GM04504 (cell line): ENCODE results near the gene PKP4.

ENCODE experiments used
- DNase-seq: peaks from one replicate; pipeline ENCODE4 v3.0.0-alpha.2; 2012; ENCODE audit warnings: low read depth

The PKP4 gene

DNA sequence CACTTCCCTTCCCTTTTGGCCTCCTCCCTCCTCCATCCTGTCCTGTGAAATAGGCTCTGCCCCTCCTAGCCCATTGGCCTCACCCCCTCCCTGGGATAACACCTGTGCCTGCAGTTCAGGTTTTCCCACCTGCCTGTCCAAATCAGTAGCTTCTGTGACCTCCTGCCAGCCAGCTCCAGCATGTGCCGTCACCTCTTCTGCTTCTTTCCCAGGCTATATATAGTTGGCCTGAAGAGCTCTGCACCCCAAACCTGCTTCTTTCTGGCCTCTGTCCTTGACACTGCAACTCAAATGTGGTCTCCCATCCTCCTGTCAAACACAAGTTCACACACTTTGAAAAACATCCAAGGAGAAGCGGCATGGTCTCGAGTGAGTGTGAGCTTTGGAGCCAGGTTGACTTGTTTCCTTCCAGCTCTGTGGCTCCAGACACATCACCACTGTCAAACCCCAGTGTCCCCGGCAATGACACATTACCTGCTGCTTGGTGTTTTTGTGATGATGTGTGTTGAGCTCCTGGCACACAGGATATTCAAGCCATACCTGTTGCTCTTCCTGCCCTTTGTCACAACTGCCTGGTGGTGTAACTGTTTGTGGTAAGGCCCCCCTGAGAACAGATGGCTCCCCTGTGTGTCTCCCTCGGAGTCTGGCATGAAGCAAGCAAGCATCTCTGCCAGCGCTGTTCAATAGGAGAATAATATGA lies 194.8 kb downstream of the PKP4 start:
- no peak for DNase-seq

DNA sequence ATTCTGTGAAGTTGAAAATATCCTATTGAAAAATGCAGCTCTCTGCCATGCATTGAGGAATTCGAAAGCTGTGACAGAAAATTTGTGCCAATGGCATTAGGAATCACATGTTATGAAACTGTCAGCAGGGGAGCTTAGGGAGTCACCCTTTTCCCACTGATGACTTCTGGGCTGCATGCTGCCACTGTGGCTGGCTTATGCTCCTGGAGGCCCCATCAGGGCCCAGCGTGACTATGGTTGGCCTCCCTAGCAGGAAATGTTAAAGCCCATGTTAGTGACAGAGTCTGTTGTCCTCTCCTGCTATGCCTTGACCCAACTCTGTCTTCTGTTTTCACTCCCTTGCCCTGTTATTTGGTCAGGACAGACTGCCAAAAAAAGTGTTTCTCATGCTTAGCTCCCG lies 198.9 kb downstream of the PKP4 start:
- DNase-seq: no peak

DNA sequence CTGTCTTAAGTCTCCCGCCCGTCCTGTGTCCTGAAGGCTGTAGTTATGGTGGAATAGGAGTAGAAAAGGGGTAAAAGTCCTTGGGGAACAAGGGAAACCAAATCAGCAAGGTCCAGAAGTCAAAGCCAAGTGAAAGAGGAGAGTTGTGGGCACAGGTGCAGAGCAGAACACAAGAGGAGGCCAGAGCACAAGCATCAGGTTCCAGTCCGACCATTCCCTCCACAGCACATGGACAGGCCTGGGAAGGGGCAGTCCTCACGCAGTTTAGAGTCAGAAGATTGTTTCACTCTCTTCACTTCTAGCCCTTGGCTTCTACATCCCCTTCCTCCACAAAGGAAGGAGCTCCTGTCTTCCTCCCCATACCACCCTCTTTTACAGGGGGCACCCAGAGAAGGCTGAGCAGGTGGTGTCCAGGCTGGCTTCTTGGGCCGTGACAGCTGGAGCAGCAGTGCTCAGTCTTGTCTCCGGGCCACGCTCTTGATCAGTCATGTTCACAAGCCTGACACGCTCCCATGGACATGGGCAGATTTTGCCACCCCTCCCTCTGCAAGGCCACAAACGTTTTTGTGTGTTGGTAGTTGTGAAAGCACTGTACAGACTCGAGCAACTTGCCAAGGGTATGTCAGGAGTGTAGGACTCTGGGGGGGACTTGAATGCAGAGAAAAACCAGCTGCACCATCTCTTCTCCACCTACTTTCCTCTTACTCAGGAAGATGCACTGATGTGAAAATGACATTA lies 199.9 kb downstream of the PKP4 start:
- no peak for DNase-seq

DNA sequence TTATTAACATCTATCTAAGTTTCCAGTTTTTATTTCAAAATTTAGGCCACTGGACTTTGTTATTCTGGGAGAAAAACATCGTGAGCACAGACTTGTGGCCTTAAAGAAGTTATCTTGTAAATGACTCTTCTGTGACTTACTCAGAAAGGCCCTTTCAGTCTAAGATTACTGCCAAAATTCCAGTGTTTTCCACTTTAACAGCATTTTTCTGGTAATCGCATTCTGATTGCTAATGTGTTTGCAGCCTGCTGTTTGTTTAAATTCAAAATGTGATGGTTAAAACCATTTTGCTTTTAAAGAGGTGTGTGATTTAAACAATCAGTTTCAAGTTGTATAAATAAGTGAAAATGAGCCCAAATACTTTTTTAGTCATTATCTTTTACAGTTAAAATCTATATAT lies 201.6 kb downstream of the PKP4 start:
- DNase-seq: no peak

DNA sequence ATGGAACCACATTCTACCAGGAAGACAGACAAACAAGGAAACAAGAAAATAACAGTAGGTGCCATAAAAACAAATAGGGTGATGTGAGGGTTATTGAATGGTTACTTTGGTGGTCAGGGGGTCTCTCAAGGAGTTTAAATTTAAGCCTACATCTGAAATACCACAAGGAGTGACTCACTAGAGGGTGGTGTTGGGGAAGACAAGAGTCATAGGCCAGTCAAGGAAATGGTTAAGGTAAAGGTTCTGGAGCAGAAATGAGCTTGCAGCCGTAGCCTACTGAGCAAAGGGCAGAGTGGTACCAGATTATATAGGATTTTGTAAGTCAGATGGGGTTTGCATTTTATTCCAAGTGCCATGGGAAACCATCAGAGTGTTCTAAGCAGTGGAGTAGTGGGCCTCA lies 202.7 kb downstream of the PKP4 start:
- no peak for DNase-seq

DNA sequence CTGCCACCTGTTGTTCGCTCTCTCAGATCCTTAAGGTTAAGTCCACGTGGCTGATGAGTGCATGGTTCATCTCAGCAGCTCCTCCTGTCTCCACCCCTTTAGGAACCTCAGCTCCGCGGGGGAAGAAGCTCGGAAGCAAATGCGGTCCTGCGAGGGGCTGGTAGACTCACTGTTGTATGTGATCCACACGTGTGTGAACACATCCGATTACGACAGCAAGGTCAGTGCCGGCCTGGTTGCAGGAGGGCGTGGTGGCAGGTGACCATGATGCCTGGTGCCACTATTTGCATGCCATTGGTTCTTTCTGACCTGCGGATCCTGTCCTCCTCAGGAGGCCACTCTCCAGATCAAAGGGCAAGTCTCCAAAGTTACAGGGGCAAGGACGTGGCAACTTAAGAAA lies 204.5 kb downstream of the PKP4 start:
- DNase-seq: no peak

DNA sequence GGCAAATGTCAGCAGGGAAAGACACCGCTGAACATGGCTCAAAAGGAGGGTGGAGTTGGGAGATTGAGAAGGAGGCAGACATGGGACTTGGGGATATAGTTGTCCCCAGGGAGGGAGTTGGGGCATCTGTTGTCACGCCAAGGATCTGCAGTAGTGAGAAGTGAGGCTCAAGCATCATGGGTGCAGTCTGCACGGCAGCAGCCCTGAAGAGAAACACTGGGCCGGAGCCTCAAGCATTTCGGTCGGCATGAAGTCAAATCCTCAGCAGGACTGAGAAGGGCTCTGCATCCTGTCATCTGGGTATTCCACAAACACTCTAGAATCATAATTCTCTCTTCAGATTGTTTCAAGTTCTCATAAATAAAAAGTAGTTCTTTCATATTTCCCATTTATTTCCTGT lies 205.7 kb downstream of the PKP4 start:
- no peak for DNase-seq

DNA sequence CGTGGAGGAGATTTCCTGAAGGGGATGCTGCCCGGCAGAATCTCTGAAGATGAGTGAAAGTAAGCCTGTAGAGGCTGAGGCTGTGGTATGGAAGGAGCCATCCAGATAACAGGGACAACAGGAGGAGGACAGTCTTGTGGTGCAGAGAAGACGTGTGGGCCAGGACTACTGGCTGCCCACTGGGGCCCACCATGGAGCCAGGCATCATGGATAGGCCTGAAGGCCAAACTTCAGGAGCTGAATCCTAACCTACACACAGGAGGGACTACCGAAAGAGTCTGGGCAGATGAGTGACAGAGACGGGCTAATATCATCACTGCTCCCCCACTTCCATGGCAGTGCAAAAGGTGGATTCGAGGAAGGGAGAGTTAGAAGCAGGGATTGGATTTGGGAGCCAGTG lies 207.0 kb downstream of the PKP4 start:
- DNase-seq: no peak

DNA sequence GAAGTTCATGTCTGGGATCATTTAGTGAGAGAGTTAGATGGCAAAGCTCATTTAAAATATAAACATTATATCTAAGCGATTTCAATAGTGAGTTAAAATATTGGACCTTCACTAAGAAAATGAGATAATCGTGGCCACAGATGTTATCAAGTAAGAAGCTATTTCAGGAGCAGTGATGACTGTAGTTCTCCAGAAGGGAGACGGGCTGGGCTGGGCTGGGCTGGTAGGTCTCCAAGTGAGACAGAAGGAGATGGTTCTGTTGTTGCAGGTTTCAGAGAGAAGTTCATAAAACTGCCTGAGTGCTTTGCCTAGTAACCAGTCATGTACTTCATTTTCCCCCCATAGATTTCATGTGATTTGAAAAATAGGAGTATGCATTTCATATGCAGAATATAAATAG lies 208.2 kb downstream of the PKP4 start:
- no peak for DNase-seq

DNA sequence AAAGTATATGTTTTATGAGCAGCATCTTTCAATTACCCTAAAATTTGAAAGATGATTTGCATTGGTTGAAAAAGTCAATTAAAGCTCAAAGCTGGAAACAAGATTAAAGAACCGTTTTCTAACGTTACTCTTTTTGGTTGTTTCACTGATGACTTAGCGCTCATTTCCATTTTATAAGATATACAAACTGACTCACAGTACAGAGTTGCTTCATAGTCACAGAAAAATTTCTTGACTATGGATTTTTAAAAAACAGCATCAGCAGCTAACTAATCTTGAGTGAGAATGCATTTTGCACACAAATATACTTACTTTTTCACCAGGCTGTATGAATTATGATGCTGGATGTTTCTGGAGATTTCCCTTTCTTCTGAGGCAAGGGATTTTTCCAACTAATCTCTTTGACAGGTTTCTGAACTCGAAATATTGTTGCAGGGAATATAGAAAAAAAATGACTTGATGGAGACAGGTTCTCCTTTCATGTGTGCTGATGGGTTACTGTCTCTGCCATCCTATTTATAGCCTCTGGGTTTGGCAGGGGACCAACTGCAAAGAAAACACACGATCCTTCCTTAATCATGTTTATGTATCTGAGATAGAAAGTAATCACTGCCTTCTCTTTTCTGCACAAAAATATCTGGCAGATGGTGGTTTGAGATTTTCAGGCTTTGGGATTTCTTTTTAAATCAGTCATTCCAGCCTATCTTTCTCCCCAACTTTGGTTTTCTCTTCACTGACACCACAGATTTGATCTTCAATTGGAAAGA lies 209.0 kb downstream of the PKP4 start:
- no peak for DNase-seq

DNA sequence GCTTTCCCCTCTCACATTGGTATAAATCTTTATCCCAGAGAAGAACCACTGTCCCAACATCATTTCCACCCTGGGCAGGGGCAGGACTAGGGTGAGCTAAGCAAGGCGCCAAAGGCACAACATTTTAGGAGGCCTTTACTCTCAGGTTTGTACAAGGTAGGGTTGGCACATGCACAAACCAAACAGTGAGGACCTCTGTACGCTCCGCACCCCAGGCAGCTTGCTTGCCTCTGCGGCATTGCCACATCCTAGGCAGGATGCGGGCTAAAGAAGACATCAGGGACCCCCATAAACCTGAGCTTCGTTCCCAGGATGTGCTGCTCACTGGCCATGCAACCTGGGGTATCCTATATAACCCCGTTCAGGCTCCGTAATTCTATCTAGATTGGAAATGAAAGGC lies 210.2 kb downstream of the PKP4 start:
- DNase-seq: no peak

DNA sequence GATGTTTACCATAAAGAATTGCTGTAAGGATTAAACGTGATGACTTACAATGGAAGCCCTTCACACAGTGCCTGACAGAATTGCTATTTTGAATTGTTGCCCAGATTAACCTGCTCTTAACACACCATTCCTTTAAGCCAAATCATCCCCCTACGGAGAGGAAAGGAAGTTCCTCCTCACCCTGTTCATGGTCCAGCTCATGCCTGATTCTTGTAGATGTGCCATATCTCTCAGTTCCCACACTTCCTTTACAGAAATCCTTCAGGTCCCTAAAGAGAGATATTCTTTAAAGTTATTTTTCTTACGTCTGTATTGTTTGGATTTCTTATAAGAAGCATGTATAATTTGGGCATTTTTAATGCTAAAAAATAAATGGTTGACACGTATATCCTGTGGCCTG lies 210.8 kb downstream of the PKP4 start:
- DNase-seq: no peak

DNA sequence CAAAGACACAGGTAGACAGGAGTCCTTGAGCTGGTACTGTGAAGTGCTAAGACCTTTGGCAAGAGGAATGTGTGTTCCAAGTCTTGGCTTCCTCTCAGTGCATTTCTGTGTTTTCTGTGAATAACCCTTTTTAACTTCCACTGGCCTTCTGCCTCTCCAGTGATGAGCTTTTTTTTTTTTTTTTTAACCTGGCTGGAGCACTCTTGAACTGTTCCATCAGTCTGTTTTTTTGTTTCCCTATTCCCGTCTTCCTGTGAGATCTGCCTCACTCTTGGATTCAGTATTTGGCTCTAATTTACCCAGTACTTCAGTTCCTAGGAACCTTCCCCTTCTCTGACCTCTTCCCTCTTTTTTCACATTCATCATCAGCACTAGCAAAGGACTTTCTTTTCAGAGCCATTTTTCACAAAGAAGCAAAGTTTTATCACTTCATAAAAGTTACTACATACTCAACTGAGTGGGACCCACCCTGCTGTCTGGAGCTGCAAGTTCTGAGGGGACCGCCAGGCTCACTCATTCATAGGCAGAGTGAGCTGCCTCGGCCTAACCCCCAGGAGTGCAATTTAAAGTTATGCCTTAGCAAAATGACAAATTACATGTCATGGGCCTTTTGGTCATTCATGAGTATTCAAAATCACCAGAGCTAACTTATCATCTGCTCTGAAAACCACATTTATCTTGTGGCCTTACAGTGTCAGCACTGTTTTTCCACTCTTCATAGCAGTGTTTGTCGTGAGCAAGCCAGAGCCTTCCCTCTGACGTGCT lies 211.4 kb downstream of the PKP4 start:
- DNase-seq: no peak

DNA sequence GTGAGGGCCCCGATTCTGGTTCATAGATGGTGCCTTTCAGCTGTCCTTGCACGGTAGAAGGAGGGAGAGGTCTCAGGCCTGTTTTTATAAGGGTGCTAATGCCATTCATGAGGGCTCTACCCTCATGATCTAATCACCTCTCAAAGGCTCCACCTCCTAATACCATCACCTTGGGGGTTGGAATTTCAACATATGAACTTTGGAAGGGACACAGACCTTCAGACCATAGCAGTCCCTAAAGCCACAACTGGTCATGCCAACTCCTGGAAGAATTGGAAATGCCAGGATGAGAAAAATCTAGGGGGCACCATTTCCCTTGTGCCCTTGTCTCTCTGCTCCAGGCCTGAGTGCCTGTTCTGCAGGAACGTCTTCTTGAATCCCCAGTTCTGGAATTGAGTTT lies 213.5 kb downstream of the PKP4 start:
- DNase-seq: no peak

DNA sequence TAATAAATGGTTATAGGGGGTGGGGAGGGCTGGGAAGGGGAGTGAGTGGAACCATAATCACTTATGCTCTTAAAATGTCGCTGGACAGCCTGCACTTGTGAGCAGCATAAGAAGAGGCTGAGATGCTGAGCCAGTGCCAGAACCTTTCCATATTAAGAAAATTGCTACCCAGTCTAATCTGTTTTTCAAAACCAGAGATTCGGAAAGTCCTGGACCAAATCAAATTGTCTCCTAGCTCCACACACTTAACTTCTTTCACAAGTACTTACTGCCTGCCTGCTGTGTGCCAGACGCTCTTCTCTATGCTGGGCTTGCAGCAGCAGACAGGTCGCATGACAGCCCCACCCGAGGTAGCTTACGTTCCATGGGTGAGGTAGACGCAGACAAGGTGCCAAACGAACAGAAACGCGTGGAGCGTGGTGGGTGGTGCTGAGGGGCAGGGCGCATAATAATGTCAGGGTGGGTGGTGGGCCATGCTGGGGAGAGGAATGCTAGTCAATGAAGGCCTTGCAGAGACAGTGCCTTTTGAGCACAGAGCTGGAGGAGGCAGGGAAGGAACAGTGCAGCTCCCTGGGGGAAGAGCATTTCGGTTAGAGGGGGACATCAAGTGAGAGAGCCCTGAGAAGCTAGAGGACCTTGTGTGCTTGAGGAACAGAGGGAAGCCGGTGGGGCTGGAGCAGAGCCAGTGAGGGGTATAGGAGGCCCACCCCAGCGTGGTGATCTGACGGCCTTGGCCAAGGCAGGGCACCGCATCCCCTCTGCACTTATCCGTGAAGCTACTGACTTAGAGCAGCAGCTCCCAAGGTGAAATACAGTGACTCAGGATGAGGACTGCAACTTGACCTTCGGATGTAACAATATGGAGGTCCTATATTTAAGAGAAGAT lies 214.9 kb downstream of the PKP4 start:
- DNase-seq: no peak

DNA sequence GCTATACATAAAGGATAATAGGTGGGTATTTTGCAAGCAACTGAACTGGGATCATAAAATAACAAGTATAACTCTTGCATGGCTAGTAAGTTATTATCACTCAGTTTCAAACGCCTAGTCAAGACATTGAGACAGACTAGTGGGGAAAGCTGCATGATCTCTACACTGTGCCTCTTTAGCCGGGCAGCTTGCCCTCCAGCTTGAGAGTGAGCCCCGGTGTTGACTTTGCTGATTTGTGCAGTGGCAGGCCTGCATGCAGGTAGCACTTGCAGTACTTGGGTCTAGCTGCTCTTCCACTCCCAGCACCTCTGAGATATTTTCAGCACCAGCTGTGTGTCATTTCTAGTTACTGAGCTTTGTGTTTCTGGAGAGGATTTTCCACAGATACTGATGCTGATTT lies 219.5 kb downstream of the PKP4 start:
- DNase-seq: no peak

DNA sequence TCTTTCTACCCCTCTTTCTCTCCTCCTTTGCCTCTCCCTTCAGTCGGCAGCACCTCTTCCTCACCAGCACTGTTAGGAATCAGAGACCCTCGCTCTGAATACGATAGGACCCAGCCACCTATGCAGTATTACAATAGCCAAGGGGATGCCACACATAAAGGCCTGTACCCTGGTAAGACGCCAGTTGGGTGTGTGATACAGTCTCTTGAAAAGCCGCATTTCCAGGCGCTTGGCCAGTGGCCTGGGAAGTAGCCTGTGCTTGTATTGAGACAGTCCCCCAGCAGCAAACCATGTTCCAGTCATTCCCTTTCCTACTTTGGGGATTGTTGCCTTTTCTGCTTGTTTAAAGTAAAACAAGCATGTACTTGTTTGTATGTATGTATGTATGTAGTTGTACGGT lies 219.9 kb downstream of the PKP4 start:
- no peak for DNase-seq

DNA sequence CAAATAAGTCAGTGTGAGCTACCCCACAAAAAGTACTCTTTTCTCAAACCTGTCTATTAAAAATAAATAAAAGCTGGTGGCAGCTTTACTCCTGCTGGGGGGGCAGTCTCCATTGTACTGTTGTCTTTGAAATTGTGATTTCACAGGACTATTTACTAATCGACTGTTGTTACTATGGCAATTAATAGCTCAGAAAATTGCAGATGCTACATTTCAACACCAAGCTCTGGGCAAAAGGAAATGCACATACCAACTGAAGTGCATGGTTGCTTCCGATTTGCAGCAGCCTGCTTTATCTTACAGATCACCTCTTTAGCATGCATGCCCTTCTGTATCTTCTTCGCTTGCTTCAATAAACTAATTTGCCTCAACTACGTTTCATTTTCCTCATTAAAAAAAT lies 220.8 kb downstream of the PKP4 start:
- no peak for DNase-seq

DNA sequence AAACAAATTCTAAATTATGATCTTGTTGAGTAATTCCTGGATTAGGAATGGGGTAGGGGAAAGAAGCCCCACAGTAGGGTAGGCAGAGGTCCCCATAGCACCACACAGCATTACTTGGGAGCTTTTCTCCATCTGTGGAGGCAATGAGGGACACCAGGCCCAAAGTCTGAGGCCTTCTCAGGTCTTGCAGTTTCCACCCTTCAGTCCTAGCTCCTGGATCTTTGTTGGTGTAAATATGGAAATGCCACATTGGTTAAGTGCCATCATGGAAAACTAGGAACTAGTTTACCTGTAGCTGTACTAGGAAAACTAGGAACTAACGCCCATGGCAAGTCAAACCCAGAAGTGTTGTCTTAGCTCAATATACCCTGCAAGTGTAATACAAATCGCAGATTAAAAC lies 225.1 kb downstream of the PKP4 start:
- no peak for DNase-seq

DNA sequence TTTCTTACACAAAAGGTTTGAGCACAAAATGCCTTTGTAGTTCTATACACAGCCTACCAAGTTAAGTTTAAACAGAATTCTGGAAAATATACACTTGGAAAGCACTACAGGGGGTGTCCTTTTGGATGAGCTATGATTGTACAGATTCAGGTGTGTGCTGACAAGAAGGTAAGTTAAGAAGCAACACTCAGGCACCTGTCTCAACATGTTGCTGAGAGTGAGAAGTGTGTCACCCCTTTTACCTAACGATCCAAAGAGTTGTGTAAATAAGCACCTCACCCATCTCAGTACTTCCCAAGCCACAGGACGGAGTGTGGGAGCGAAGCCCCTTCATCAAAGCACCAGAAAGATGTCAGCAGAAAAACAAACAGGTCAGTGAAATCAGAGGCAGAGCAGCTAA lies 228.9 kb downstream of the PKP4 start:
- DNase-seq: no peak

DNA sequence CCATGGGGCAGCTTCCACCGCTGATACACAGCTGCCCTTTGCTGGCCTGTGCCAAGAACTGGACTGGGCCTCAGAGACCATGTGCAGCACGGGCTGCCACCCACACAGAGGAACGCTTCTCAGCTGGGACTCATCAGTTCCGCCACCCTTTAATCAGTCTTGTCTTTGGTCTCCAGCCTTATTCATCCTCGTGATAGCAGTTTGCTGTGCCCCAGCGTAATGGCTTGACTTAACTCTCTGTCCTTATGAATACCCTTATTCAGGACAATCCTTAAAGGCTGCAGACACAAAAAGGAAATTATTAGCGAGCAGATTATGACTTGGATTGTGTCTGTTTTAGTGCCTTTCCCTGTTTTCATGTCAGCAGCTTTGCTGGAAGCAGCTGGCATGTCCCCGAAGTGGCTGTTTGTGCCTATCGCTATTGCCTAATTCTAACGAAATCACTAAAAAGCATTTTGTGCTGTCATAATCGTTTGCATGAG lies 229.5 kb downstream of the PKP4 start:
- DNase-seq: no peak
